Activated CD4-positive, CD25-positive, alpha-beta regulatory T cell (primary cell): ENCODE results near the gene IDH3A.

ENCODE experiments used
- DNase-seq, 4 experiments: peaks; one replicate each; lab custom pipeline; 2025; lab: John Stamatoyannopoulos, UW

The IDH3A gene

DNA sequence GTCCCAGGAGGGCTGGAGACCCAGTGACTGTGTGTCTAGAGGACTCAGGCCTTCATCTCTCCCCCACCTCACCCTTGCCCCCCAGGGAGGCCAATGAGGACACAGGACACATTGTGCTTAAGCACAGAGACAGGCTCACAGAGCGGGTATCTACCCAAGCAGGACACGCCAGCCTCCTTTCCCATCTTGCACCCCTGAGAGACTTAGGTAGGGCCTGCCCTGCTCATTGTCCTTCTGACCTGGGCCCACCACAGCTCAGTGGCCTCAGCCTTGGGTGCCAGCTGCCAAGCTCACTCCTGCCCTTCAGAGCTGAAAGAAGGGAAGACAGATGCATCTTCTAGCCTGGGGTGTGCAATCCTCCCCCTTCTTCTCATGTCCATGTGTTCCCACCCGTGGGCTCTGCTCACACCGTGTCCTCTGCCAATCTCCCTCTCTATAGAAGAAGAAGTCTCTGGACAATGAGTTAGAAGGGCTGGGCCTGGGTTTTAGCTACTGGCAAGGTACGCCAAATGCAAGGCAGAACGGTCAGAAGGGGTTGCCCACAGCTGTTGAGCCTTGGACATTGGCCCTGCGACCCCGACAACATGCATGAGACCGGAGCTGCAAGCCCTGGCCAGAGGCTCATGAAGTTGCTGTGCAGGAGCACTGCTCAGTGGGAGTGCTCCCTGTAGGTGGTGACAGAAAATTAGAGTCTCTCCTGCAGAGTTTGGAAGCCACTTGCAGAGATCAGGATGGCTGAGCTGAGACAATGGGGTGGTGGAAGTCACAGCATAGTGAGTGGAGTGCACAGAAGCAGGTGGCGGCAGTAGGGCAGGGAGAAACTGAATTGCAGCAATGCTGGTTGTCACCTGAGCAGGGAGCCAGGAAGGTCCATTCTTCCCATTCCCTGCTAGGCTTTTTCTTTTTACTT, 52.4 kb downstream of the IDH3A start:
- DNase-seq: no peak

DNA sequence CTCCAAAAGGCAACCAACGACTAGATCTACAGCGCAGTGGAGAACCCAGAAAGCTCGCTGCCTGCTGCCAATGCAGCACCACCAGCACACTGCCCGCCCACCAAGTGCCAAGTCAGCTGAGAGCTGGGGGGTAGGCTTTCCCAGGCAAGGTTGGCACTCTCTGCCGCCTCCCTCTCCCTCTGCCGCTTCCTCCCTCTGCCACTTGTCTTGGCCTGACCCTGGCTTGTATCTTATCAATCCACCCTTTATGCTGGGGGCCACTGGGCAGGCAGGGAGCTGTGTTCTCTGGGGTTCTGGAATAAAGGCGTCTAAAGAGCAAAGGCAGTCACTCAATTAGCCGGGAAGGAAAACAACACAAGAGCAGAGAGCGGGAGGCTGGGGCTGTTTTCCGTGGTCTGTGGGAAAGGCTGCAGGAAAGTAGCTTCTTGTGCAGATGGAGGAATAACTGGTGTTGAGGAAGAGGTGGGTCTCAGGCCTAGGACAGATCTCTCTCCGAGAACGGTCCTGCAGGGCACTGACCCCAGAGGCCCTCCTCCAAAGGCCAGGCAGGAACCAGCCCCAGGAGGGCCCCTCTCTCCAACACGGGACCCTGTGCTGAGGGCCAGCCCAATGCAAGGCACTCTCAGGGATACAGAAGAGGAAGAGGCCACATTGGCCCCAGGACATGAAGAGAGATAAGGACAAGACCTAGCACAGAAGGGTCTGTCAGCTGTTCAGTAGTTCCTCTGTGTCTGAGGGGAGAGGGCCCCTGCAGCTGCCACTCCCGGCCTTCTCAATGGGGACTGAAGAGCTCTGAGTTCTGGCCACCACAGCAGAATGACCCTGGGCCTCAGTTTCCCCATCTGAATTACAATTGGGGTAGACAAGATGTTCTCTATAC, 54.4 kb downstream of the IDH3A start:
- DNase-seq: no peak

DNA sequence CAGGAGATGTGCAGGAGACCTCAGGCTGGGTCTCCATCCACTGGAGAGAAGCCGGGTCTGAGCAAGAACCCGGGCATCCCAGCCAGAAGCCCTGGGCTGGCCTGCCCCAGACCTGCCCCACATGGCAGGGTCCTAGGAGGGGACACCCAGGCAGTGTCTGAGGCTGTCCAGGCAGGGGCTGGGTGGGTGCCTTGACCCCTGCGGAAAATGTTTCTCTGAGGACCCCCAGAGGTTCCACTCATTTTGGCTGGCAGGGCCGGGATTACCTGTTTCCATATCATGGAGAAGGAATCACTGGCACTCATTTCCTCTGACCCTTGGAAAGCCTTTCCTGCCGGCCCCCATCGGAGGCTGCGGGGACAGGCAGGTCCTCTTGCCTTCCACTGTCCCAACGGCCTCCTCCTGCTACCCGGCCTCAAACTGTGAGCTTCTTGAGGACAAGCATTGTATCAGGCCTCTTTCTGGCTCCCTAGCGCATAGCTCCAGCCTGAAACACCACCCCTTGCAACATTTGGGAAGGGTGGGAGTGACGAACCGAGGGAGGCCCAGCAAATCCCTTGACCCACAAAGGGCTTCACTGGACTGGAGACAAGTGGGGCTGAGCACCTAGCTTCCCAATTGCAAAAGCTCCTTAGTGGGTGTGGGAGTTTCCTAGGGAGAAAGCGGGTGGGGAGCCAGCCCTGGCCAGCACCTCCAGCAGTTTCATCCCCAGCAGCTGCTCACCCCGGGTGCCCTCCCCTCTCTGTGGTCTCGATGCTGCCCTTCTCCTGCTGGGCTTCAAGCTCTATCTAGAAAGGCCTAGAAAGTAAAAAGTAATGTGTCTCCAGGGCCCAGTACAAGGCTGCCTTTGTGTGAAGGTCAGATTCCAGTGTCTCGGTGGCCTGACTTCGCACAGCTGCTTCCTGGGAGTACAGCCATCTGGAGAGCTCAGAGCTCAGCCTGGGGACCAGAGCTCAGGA, 55.5 kb downstream of the IDH3A start:
- no peak for DNase-seq

DNA sequence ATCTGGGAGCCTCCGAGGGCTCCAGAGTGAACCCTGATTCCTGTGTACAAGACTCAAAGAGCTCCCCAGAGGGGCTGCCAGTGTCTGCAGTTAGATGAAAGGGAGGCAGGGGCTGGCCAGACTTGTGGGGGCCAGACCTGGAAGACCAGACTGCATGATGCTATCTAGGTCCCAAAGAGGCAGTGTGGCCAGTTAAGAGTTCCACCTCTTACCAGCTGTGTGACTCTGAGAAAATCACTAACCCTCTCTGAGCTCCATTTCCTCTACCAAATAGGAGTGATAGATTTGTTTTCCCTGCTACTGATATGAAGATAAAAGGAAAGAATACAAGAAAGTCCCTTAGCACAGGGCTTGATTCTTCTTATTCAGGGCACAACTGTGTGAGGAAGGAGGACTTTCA, 56.2 kb downstream of the IDH3A start:
- no peak for DNase-seq

DNA sequence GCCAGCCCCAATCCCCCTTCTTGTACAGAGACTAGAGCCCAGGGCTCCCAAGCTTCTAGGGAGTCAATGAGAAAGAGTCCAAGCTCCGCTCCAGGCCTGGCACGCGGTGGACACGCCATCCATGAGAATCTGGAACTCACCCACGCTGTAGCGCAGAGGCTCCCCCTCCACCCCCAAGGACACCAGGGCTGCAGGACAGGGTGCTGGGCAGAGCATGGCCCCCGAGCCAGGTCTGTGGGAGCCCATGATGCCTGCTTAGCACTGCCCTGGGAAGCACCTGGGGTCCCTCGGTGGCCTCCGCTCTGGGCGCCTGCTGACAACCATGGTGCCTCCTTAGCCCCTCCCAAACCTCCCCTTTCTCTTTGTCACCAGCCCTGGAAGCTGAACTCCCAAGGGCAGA, 56.7 kb downstream of the IDH3A start:
- no peak for DNase-seq

DNA sequence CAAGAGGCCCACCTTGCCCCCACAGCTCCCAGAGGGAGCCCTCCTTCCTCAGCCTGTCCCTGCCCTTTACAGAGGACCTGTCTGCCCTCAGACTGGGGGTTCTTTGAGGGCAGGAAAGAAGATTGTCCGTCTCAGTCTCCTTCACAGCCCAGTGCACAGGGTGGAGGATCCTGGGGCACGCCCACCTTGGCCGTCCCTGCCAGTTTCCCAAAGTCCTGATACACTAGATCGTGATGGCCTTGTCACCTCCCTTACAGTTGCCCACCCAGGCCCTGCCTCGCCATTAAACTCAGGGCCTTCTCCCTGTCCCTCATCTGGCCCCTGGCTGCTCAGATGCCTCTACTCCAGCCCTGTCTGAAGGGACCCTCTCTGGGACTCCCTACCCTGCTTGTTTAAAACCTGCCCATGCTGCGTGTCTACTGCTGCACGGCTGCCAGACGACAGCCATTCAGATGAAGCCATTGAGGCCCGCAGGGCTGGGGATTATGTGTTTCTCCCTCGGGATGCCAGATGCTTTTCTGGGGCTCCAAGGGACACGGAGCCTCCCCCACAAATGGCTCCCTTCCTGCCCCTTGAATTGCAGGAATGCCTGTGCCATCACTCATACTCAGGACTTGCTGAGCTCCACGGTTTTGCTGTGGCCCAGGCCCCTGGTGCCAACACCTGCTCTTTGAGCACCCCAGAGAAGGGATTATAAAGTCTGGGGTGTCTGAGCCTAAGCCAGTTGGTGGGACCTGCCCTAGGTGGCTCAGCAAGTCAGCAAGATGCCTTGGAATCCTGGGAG, 57.4 kb downstream of the IDH3A start:
- no peak for DNase-seq

DNA sequence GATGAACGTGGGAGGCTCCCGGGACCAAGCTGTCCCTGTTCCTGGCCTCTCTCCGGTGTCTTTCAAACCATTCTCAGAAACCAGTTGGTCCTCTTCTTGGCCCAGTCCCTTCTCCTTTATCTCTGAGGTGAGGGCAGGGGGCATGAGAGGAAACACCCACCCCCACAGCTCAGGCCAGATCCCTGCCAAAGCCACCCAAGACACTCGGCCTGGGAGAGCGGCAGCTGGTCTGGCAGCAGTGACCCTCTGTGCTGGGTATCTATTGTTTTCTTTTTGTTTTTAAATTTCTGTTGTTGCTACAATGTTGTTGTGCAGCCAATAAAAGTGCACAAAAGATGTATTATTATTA, 57.9 kb downstream of the IDH3A start:
- no peak for DNase-seq

DNA sequence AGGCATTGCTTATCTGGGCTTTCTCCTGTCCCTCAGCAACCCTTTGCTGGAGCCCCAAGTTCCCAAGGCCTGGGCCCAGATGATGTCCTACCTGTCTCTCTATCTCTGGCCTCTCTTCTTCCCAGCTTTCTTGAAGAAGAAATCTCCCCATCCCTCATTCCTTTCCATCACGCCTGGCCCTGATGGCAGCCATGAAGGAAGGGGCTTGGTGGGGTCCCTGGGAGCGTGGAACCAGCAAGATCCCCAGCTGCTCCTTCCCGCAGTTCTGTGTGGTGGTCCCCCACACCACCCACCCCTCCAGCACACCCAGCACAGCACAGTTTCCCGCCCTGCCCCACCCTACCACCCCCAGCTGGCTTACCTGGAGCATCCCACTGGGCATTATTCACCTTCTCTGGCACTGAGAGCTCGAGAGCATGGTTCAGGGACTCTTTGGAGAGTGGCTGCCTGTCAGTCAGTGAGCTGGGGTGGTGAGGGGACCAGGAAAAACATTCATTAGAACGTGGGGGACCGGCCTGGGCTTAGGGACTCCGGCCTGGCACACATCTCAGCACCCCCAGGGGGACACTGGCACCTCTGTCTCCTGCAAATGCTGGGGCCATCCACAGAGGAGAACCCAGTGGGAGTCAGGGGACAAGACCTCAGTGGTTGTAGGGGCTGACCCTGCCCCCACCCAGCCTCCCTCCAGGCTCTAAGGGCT, 58.6 kb downstream of the IDH3A start:
- no peak for DNase-seq

DNA sequence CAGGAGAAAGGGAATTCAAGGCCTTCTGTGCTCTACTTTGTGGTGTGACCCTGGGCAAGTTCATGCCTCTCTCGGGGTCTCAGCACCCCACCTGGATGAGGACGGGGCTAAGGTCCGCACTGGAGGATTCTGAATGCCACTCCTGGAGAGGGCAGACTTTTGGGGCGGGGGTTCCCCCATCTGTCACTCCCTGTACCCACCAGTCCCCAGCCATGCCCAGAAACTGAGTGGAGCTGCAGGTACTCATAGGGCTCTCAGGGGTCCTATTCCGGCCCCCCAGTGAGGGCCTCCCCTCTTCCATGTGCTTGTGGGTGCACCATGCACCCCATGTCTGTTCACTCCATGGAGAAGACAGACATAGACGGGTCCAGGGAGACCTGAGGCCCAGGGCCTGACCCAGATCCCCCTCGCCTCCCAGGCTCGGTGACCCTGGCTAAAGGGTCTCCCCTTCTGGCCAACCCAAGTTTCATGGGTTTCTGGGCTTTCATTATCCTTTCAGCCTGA, 59.2 kb downstream of the IDH3A start:
- no peak for DNase-seq

DNA sequence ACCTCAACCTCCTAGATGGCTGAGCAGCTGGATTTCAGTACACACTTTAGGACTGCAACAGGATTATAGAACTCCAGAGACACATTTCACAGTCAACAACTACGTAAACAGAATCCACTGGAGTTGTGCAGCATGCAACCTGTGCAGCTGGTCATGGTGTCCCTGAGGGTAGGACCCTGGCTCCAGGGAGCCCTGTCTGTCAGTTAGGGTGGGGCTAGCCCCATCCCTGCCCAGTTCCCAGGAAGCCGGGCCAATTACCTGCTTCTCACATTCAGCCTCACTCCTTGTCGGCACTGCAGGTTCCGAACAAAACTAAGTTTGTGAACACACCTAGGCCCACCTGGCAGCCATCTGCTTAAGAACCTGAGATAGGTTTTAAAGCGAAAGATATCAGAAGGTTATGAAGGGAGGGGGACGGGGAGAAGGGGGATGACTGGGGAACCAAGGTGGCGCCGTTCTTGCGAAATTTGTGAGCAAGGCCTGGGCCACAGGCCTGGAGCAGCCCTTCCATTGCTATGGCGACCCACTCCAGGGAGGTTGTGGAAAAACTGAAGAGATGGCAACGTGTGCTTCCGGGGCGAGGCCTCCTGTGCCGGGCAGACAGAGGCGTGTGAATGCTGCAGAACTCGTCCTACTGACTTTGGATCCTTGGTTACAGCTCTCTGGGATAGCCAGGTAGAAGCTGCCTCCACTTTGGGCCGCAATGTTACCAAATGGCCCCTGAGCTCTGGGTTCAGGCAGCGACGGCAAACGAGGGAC, 59.9 kb downstream of the IDH3A start:
- DNase-seq: no peak

DNA sequence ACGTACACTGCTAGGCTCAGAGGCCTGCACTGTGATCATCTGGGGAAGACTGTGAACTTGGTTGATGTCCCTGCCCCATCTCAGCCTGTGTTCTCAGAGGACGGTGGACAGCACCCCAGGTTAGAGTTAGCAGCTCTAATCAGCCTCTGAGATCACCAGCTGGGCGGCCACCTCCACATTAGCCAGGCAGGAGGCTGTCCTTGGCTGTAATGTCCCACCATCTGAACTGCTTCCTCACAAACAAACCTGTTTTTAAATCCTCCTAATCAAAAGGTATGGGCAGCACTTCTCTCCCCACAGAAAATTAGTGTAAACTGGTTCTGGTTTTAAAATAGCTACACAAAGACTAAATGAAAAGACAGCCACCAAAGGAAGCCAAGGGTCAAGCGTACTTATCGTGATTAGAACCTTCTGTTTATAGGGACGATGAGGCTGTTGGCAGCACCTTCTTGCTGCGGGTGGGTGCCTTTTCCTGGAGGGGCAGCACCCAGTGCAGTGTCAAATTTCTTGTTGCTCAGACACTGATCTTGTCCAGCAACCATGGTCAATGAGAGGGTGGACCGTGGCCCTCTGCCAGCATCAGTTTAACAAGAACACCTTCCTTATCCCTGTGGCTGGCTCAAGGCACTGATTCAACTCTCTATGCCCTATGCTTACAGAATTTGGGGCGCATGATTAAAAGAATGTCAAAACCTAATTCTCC, 60.6 kb downstream of the IDH3A start:
- DNase-seq: no peak

DNA sequence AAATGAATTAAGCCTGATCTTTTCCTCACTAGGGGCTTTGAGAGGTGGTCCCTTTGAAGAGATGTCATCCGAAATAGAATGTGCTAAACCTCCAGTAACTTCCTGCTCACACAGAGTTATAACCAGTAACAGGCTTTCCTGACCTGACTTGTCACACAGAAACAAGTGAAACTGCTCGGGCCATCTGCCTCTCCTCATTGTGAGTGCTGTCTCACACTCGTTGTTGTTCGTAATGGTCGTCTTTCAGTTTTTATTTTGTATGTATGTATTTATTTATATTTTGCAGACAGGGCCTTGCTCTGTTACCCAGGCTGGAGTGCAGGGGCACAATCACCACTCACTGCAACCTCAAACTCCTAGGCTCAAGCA, 61.2 kb downstream of the IDH3A start:
- no peak for DNase-seq

DNA sequence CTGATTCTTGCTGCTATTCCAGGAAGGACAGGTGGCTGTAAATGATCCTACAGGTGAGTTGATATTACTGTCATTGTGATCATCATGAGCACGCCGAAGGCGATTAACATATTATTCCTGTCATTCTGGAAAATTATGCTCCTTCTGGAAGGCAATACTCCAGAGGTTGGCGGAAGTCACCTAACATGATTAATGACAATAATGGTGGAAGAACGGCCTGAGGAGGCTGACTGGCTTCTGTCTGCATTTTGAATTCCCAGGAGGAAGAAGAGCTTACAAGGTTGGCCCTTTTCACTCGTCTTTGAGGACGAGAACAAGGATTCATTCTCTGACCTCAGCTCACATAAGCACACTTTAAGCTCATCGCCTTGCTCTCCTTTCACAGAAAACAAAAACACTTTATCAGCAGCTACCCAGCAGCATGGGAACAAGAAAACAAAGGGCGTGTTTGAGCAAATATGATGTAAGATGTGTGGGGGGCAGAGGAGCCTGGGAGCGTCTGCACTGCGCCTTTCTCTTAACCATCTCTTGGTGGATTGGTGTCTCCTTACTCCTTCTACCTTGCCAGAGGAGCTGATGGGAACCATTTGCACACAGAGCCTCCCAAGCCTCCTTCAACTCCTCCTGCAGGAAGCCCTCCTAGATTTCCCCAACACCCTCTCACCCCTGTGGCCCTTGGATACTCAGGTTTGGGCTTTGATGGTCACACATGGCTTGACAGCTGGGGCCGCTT, 62.2 kb downstream of the IDH3A start:
- DNase-seq: no peak

DNA sequence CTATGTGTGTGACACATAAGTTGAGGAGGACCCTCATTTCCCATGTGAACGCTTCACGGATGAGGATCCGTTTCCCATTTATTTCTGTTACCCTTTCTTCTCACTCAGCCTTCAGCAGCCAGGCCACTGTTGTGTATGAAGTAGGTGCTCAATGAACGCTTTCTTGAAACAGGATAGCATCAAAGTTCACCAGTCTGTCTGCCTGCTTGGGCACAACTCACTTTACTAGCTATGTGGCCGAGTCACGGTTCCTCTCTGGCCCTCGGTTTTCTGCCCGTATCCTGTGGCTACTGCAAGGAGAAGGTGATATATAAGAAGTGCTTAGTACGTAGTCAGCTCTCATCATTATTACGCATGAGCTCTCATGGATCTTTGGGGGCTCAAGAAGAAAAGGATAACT, 62.8 kb downstream of the IDH3A start:
- no peak for DNase-seq

DNA sequence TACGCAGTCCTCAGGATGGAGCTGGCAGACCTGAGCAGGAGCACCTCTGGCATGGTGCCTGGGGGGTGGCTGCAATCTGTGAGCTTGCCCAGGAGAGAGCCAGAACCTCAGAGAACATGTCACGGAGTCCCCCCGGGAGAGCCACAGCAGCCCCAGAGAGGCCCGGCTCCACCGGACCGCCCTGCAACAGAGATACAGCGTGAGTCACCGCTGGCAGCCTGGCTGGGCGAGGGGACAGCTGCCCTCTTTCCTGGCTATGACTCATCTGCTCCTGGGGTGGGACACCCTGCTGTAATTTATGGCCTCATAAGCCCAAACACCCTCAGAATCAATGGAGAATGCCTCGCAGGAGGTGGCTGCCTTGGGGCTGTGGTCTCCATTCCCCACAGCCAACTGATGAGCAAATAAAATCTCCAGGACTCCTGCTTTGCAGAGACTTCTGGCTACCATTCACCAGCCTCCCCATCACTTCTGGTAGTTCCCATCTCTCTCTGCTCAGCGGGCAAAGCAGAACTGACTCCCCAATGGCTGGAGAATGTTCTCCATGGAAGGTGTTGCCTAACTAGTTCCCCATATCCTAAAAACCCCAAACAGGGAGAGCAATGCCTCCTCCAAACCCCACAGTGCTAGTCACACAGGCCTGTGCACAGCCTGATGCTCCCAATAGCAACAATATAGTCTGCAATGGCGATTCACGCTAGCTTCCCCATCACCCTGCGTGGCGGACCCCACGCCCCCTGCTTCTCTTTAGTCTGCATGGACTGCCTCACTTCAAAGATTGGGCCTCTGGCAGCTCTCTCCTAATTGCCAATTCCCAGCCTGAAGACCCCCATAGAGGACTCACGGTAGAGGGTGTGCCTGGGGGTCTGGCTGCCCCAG, 63.6 kb downstream of the IDH3A start:
- no peak for DNase-seq

DNA sequence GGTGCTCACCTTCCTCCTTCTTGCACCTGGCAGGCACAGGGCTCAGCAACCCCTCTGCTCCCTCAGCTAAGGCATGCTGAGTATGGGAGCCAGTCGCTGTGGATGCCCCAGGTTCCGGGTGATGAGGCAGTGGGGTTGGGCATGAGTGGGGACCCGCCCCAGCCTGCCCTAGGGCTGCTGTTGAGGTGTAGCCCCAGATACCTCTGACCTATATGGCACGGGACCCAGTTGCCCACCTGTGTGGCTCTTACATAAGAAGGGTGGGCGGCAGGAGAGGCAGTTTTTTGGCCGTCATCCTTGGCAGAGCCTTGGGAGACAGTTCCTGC, 64.2 kb downstream of the IDH3A start:
- DNase-seq: no peak

DNA sequence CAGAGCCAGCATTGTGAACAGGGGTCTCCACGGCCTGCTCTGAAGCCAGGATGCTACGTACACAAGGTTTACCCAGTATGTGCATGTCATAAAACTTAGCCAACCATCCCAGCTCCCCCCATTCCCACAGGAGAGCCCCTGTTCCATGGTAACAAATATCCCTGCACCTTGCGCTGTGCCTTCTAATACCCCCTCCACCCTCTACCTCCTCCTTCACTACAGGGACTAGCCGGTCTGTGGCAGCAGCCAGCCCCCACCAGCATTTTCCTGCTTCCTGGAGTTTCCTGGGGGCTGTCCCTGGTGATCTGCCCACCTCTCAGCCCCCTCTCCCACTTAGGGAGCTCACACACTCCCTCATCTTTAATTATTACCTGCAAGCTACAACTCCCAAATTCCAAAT, 64.8 kb downstream of the IDH3A start:
- DNase-seq: no peak
